ENCODE measurements around the gene RAD50.
"Not testable (repeated sequence)": the region's sequence is repeated elsewhere in the genome, so short reads cannot be mapped to it uniquely, and the experiment has no call there.

Gene RAD50

DNA sequence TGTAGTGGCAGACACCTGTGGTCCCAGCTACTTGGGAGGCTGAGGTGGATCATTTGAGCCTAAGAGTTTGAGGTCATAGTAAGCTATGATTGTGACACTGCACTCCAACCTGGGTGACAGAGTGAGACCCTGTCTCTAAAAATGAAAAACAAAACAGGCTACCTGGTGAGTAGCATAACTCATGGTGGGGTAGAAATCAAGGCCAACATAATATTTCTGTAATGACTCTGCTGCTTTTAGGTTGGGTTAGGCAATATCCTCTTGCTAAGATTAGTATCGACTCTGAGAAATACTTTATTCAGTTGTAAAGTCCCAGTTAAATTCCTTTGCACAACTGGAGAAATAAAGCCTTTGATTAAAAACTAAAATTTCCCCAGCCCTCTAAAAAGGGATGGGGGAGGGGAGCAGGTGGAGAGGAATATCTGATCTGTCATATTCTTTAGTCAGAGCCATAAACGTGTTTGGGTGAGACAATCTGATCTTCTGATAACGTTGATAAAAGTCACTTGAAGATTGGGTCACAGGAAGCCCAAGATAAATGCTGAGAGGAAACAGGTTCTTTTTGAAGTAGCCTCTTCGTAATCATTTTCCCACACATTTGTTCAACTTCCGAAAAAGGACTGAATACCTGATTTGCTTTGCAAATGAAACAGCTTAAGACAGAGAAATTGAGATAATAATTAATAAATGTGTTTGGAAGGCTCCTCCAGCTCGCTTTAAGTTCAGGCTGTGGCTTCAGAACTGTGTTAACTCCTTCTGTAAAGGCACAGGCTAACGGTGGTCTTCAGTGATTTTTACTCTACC lies 132.0 kb downstream of the RAD50 start:
- no peak overlapping the region for H3K4me3 Mint-ChIP-seq
- H3K27me3 Mint-ChIP-seq (ENCODE audit: low read depth): no peaks in the 10 kb centered on the region
- no peak overlapping the region for H3K27ac Mint-ChIP-seq

GRCh38 chr5:132689513-132689912 lies 132.7 kb downstream of the RAD50 start:
- no peaks in the 10 kb centered on the region for H3K4me1 Mint-ChIP-seq
- H3K36me3 Mint-ChIP-seq (ENCODE audit: low read depth): peaks cover 15% of the 10 kb centered on the region
- H3K27ac Mint-ChIP-seq: no peak overlapping the region
- TF ChIP-seq CTCF (IDR thresholded peaks at IDR 0.05; ENCODE audit: unreplicated experiment in 3 of 3): no peak
- H3K27me3 Mint-ChIP-seq (ENCODE audit: low read depth): no peaks in the 10 kb centered on the region
- H3K4me3 Mint-ChIP-seq: no peak overlapping the region
- H3K9me3 Mint-ChIP-seq: no peaks in the 10 kb centered on the region

More for the DNA sequence above, 132.0 kb downstream of the RAD50 start:
- no peaks in the 10 kb centered on the region for H3K9me3 Mint-ChIP-seq
- H3K4me1 Mint-ChIP-seq: no peaks in the 10 kb centered on the region
- peaks cover 15% of the 10 kb centered on the region for H3K36me3 Mint-ChIP-seq (ENCODE audit: low read depth)
- no peak for TF ChIP-seq CTCF (IDR thresholded peaks at IDR 0.05; ENCODE audit: unreplicated experiment in 3 of 3)

- H3K4me3 Mint-ChIP-seq: no peak overlapping the region
Measured at GRCh38 chr5:132690156-132690555, 133.4 kb downstream of the RAD50 start.

DNA sequence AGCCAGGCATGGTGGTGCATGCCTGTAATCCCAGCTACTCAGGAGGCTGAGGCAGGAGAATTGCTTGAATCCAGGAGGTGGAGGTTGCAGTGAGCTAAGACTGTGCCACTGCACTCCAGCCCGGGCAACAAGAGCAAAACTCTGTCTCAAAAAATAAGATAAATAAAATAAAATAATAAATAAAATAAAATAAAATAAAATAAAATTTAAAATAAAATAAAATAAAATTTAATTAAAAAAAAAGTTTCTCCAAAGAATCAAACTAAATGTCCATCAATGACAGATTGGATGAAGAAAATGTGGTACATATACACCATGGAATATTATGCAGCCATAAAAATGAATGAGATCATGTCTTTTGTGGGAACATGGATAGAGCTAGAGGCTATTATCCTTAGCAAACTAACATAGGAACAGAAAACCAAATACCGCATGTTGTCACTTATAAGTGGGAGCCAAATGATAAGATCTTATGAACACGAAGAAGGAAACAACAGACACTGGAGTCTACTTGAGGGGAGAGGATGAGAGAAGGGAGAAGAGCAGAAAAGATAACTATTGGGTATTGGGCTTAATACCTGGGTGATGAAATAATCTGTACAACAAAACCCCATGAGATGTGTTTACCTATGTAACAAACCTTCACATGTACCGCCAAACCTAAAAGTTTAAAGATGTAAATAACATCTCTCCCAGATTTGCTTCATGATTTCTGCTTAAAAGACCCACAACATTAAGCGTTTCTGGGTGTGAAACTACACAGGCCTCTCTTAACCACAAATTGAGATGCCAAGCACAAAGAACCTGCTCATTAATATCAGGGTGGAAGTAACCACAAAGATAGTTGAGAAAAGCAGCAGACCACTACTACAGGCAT lies 135.2 kb downstream of the RAD50 start:
- H3K27me3 Mint-ChIP-seq (ENCODE audit: low read depth); H3K9me3 Mint-ChIP-seq; H3K4me3 Mint-ChIP-seq; H3K27ac Mint-ChIP-seq; H3K4me1 Mint-ChIP-seq: not testable (repeated sequence)
- H3K36me3 Mint-ChIP-seq (ENCODE audit: low read depth): peaks cover 18% of the 10 kb centered on the region

More at GRCh38 chr5:132690156-132690555, 133.4 kb downstream of the RAD50 start:
- TF ChIP-seq CTCF (IDR thresholded peaks at IDR 0.05; ENCODE audit: unreplicated experiment in 3 of 3): no peak
- H3K36me3 Mint-ChIP-seq (ENCODE audit: low read depth): peaks cover 15% of the 10 kb centered on the region
- no peak overlapping the region for H3K27ac Mint-ChIP-seq
- H3K27me3 Mint-ChIP-seq (ENCODE audit: low read depth): no peaks in the 10 kb centered on the region
- H3K9me3 Mint-ChIP-seq: no peaks in the 10 kb centered on the region
- H3K4me1 Mint-ChIP-seq: no peaks in the 10 kb centered on the region

- H3K27ac Mint-ChIP-seq: no peak overlapping the region
- no peaks in the 10 kb centered on the region for H3K9me3 Mint-ChIP-seq
- no peaks in the 10 kb centered on the region for H3K27me3 Mint-ChIP-seq (ENCODE audit: low read depth)
- H3K4me3 Mint-ChIP-seq: no peak overlapping the region
- no peak for TF ChIP-seq CTCF (IDR thresholded peaks at IDR 0.05; ENCODE audit: unreplicated experiment in 3 of 3)
- peaks cover 20% of the 10 kb centered on the region for H3K36me3 Mint-ChIP-seq (ENCODE audit: low read depth)
- H3K4me1 Mint-ChIP-seq: no peaks in the 10 kb centered on the region
Measured at GRCh38 chr5:132692632-132692967, 135.8 kb downstream of the RAD50 start.
